Sigmoid colon (tissue), 7 donors: ENCODE data around the gene NT5DC1. TPM values are rescaled to one million over a fixed set of nuclear protein-coding genes. Genes with fewer than 3 reads are reported as not detected.

Source experiments
- DNase-seq: peaks from one replicate; pipeline ENCODE4 v3.0.0-alpha.2; 2019
- H3K27ac ChIP-seq, 4 donors: fragments of 200-600 bp; sonication (generic); one replicate each; pipeline ENCODE4 v1.5.1; 2016 to 2019; ENCODE audit warnings: mild to moderate bottlenecking in 1 of 4
- H3K27me3 ChIP-seq, 3 donors: fragments of 200-600 bp; sonication (generic); one replicate each; pipeline ENCODE4 v1.5.1; 2019; ENCODE audit warnings: mild to moderate bottlenecking in 1 of 3
- H3K36me3 ChIP-seq, 4 donors: fragments of 200-600 bp; sonication (generic); one replicate each; pipeline ENCODE4 v1.5.1; 2016 to 2019
- H3K4me1 ChIP-seq, 4 donors: fragments of 200-600 bp; sonication (generic); one replicate each; pipeline ENCODE4 v1.5.1; 2017 to 2019
- H3K4me3 ChIP-seq, 4 donors: fragments of 200-600 bp; sonication (generic); one replicate each; pipeline ENCODE4 v1.5.1; 2017 to 2019; ENCODE audit warnings: mild to moderate bottlenecking in 2 of 4, moderate library complexity in 1 of 4
- H3K9me3 ChIP-seq, 4 donors: fragments of 200-600 bp in 3 of 4; sonication (generic) in 3 of 4; one replicate each; pipeline versions ENCODE4 v1.5.1 to v1.6.1; 2013 to 2019
- EP300 ChIP-seq, 4 donors: sonication (generic); formaldehyde crosslinking; IDR thresholded peaks; one replicate each; pipeline ENCODE4 v1.6.1; 2017; ENCODE audit warnings: antibody characterized with exemption in 4 of 4
- POLR2A ChIP-seq, 2 donors: fragments of 450-650 bp; IDR thresholded peaks; one replicate each; pipeline ENCODE4 v1.6.1; 2016; ENCODE audit warnings: antibody characterized with exemption in 2 of 2, mild to moderate bottlenecking in 2 of 2, moderate library complexity in 2 of 2
- POLR2AphosphoS5 ChIP-seq, 4 donors: sonication (generic); formaldehyde crosslinking; IDR thresholded peaks; one replicate each; pipeline ENCODE4 v1.6.1; 2017; ENCODE audit warnings: antibody characterized with exemption in 4 of 4
- WGBS, 2 donors: extraction: QIAGEN DNeasy Blood & Tissue Kit; methylation state at CpG; one replicate each; pipeline ENCODE4 v1.1.7; 2013; 5-methylcytosine and 5-hydroxymethylcytosine counted together
- intact Hi-C: fragments of 100-400 bp; cut with DNase I; formaldehyde crosslinking; loops from one replicate; pipeline ENCODE4 v1.15.1; 2023
- polyA plus RNA-seq, 3 donors: library from polyadenylated mRNA; stranded (reverse); fragments of 200-250 nt; gene quantifications; one replicate each; pipeline ENCODE4 v1.2.3, GENCODE V29; 2013
- total RNA-seq, 4 donors: library from RNA; depleted of rRNA; stranded (reverse); fragments of >200 nt; gene quantifications; one replicate each; pipeline ENCODE4 v1.1.0, GENCODE V29; 2016
- TF ChIP-seq, protein P1 (sequence below), 4 experiments: fragments of 450-650 bp in 3 of 4; fragments of 200-600 bp in 1 of 4; IDR thresholded peaks; one replicate each; pipeline ENCODE4 v1.5.1; 2016 to 2019; ENCODE audit warnings: antibody characterized with exemption in 4 of 4, mild to moderate bottlenecking in 3 of 4, moderate library complexity in 2 of 4
- donor health status: healthy with polysubstance abuse.
- donor health status: Bipolar disorder and iron deficiency.
- donor health status: healthy.

NT5DC1 gene
- total and polyA plus RNA-seq, 7 donors = 8.2 to 21.7 (median 9.9) TPM

DNA sequence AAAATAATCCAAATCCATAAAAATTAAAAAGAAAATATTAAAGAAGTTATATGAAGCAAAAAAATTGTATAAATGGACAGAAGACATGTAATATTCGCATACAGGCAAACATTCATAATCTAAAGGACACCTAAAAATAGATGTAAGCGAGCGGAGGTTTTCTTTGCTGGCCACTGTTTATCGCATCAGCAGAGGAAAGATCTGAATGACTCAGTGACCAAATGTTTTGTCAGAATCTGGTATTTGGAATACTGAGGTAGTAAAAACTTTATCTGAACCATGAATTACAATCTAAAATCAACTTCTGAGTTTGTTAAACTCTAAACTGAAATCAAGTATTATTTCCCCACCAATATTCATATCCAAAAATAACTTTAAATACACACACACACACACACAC, 145.4 kb downstream of the NT5DC1 start:
- WGBS, 2 donors = 91 to 94% methylated on average over 4 of the region's 4 CpGs
- H3K36me3 ChIP-seq = no peaks in the 10 kb centered on the region
- no peak overlapping the region for H3K27ac ChIP-seq
- intact Hi-C loops = no loop called here
- no peak for DNase-seq
- H3K4me3 ChIP-seq = no peak overlapping the region
- TF ChIP-seq, protein P1, sequence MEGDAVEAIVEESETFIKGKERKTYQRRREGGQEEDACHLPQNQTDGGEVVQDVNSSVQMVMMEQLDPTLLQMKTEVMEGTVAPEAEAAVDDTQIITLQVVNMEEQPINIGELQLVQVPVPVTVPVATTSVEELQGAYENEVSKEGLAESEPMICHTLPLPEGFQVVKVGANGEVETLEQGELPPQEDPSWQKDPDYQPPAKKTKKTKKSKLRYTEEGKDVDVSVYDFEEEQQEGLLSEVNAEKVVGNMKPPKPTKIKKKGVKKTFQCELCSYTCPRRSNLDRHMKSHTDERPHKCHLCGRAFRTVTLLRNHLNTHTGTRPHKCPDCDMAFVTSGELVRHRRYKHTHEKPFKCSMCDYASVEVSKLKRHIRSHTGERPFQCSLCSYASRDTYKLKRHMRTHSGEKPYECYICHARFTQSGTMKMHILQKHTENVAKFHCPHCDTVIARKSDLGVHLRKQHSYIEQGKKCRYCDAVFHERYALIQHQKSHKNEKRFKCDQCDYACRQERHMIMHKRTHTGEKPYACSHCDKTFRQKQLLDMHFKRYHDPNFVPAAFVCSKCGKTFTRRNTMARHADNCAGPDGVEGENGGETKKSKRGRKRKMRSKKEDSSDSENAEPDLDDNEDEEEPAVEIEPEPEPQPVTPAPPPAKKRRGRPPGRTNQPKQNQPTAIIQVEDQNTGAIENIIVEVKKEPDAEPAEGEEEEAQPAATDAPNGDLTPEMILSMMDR (IDR thresholded peaks at IDR 0.05) = no peak
- no peak for TF ChIP-seq EP300 (IDR thresholded peaks at IDR 0.05)
- no peak for TF ChIP-seq POLR2A (IDR thresholded peaks at IDR 0.05)
- TF ChIP-seq POLR2AphosphoS5 (IDR thresholded peaks at IDR 0.05) = no peak
- H3K4me1 ChIP-seq = peaks cover 0 to 26% (median 11%) of the 10 kb centered on the region in 4 donors
- no peaks in the 10 kb centered on the region for H3K27me3 ChIP-seq
- H3K9me3 ChIP-seq = no peaks in the 10 kb centered on the region

DNA sequence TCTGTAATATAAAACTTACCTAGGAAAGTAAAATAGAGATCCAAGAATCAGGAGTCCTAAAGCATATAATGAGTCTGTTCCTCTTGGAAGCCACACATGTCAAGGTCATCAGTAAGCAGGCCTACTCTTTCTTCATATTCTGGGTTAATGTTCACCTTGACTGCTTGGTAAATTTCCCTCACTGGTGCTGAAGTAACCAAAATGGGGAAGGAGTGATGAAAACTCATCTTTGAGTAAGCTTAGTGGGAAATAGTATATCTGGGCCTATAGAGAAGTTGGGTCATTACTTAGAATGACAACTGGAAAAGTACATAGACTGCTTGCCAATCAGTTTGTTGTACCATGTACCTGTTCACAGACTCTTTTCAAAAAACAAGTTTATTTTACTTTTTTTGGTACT, 146.6 kb downstream of the NT5DC1 start:
- Histone ChIP-seq H3K27ac (no peak overlapping the region), H3K4me3 (no peak overlapping the region), H3K9me3 (no peaks in the 10 kb centered on the region), H3K4me1 (peaks cover 0 to 38% (median 23%) of the 10 kb centered on the region in 4 donors), H3K27me3 (no peaks in the 10 kb centered on the region), H3K36me3 (no peaks in the 10 kb centered on the region)
- DNase-seq = no peak
- intact Hi-C loops = no loop called here
- TF ChIP-seq POLR2A (IDR thresholded peaks at IDR 0.05) (no peak), EP300 (IDR thresholded peaks at IDR 0.05) (no peak), POLR2AphosphoS5 (IDR thresholded peaks at IDR 0.05) (no peak)
- TF ChIP-seq, protein P1 (IDR thresholded peaks at IDR 0.05) = no peak

DNA sequence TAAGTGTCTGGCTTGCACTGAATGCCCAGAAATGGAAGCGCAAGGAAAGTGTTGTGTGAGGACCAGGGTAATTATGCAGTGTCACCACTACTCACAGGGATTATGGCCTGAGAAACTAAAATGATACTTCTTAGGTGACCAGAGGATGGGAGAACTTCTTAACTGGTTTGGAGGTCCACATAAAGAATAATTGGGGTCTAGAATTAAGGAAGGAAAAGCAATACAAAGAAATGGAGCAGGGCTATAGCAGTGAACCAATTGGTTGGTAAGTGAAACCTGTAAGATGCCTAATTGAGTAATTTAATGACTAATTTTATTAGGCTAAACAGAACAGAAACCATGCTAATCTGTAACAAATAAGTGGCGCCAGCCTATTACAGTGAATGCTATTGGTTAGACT, 147.9 kb downstream of the NT5DC1 start:
- TF ChIP-seq POLR2A (IDR thresholded peaks at IDR 0.05) (no peak), POLR2AphosphoS5 (IDR thresholded peaks at IDR 0.05) (no peak), EP300 (IDR thresholded peaks at IDR 0.05) (no peak)
- TF ChIP-seq, protein P1 (IDR thresholded peaks at IDR 0.05) = no peak
- intact Hi-C loops = no loop called here
- 96 to 98% methylated on average over 2 of the region's 2 CpGs for WGBS, 2 donors
- Histone ChIP-seq H3K36me3 (no peaks in the 10 kb centered on the region), H3K9me3 (no peaks in the 10 kb centered on the region), H3K27me3 (no peaks in the 10 kb centered on the region), H3K27ac (peak overlapping the region in 1 of 4 donors; percentile 25), H3K4me1 (peaks cover 0 to 48% (median 32%) of the 10 kb centered on the region in 4 donors), H3K4me3 (no peak overlapping the region)
- DNase-seq = no peak

DNA sequence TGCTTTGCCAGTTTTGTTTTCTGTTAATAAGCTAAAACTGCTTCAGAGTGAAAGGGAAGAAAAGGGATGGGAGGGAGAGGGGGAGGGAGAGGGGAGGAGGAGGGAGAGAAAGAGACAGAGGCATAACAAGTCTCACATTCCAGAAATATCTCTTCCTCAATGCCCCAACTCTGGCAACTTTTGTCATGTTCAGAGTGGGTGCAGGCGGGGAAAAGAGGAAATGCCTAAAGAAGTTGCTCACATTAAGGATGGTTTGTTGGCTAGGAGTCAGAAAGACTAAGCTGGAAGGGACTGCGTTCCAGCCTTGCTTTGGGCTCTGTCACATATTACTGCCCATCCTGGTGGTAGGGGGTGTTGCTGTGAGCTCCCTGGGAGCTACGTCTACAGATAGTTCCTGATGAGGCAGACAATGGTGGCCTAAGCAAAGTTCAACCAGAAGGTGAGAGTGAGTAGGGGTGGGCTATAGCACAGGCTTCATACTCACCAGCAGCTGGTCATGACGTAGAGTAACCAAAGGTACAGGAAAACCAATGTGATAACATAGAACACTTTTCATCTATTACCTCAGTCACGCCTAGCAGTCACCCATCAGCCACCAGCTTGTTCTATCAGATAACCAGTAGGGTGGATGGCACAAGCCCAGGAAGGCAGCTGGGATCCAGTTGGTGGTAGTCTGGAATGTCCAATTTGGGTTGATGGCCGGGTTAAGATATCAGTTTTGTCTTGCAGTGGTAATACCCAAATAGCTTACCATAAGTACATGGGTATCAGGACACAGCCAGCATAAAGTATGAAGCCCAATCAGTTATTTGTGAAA, 151.1 kb downstream of the NT5DC1 start:
- Histone ChIP-seq H3K4me3 (no peak overlapping the region), H3K9me3 (no peaks in the 10 kb centered on the region), H3K27ac (peak overlapping the region in 2 of 4 donors; percentile 18 to 22), H3K27me3 (no peaks in the 10 kb centered on the region), H3K36me3 (no peaks in the 10 kb centered on the region), H3K4me1 (peaks cover 0 to 58% (median 38%) of the 10 kb centered on the region in 4 donors)
- 85 to 87% methylated on average over 6 of the region's 6 CpGs for WGBS, 2 donors
- no peak for TF ChIP-seq EP300 (IDR thresholded peaks at IDR 0.05)
- no peak for TF ChIP-seq POLR2A (IDR thresholded peaks at IDR 0.05)
- TF ChIP-seq, protein P1 (IDR thresholded peaks at IDR 0.05) = no peak
- TF ChIP-seq POLR2AphosphoS5 (IDR thresholded peaks at IDR 0.05) = no peak
- intact Hi-C loops = no loop called here
- no peak for DNase-seq
